Fibroblast of mammary gland (primary cell): ENCODE data around the gene C20orf204.

ENCODE experiments used
- DNase-seq: peaks from one replicate; pipeline ENCODE4 v3.0.0-alpha.2; 2010; ENCODE audit warnings: low read depth
- H3K4me3 ChIP-seq: 2 replicates; pipeline ENCODE4 v1.5.1; 2011; ENCODE audit warnings: low read depth, mild to moderate bottlenecking, low read length, moderate library complexity; ENCODE audit not compliant: control insufficient read depth
- TF ChIP-seq, protein P1 (sequence below): conservative IDR thresholded peaks from 2 replicates; pipeline ENCODE4 v1.5.1; 2011; ENCODE audit warnings: low read depth, low read length, inconsistent platforms; ENCODE audit not compliant: control insufficient read depth, insufficient read depth

The C20orf204 gene, protein sequence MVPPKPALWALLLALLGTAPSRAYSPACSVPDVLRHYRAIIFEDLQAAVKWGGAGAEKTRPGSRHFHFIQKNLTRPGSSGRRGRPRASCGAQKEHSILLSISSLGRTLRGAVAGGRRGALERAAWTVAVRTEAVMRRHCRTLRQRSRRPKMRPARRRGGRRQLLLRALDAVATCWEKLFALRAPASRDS

DNA sequence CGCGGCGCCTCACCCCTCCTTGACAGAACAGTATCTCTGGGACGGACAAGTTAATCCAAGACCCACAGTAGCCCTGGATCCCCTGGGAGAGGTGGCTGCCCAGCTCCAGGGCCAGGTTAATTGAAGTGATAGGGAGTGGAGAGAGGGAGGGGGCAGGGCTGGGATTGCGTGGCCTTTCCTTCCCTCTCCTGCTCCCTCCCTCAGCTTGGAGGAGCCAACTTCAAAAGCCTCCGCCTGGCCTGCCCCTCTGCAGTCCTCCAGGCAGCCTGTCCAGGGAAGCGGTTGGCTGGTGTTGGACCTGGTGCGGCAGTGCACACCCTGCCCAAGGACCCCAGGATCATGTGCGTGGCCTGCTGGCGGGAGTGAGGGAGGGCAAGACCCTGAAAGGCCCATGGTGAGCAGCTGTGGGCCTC is at the start of gene C20orf204:
TSS of gene C20orf204 (plus strand) at position 250 of the 413 bp plus-strand sequence. CDS start at position 392, 142 bp downstream.
- no peak for DNase-seq
- H3K4me3 ChIP-seq = no peak within 1 kb of the TSS
- TF ChIP-seq, protein P1, sequence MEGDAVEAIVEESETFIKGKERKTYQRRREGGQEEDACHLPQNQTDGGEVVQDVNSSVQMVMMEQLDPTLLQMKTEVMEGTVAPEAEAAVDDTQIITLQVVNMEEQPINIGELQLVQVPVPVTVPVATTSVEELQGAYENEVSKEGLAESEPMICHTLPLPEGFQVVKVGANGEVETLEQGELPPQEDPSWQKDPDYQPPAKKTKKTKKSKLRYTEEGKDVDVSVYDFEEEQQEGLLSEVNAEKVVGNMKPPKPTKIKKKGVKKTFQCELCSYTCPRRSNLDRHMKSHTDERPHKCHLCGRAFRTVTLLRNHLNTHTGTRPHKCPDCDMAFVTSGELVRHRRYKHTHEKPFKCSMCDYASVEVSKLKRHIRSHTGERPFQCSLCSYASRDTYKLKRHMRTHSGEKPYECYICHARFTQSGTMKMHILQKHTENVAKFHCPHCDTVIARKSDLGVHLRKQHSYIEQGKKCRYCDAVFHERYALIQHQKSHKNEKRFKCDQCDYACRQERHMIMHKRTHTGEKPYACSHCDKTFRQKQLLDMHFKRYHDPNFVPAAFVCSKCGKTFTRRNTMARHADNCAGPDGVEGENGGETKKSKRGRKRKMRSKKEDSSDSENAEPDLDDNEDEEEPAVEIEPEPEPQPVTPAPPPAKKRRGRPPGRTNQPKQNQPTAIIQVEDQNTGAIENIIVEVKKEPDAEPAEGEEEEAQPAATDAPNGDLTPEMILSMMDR = no peak

DNA sequence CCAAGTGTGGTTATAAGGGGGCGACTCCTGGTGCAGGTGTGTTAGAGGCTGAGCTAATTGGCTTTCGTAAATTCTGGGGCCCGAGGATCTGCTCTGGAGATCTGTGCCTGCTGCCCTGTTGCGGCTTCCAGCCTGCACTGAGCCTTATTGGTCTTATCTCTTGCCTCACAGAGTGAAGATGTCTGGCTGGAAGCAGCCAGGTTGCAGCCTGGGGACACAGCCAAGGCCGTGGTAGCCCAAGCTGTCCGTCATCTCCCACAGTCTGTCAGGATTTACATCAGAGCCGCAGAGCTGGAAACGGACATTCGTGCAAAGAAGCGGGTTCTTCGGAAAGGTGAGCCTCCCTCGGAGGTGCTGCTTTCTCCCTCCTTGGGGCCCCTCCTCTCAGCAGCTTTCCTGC is 35.1 kb upstream of the C20orf204 start:
- H3K4me3 ChIP-seq = no peak overlapping the region
- no peak for DNase-seq
- TF ChIP-seq, protein P1 = no peak

DNA sequence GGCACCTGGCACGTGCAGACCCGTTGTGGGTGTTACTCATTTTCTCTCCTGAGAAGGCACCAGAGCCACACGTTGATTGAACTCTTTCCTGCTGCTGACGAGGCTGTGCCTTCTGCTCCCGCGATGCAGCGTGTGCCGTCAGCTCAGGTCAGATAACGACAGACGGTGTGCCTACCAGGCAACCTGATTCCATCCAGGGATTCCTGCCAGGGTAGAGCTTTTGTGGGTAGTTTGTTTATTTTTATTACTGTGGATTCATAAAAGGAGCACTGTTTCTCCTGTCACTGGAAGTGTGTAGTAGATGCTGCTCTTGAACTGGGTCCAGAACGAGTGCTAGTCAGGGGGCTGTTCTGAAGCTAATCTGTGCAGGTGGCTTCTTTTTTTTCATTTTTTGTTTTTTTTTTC is 34.4 kb upstream of the C20orf204 start:
- no peak for DNase-seq
- TF ChIP-seq, protein P1 = no peak
- H3K4me3 ChIP-seq = no peak overlapping the region

DNA sequence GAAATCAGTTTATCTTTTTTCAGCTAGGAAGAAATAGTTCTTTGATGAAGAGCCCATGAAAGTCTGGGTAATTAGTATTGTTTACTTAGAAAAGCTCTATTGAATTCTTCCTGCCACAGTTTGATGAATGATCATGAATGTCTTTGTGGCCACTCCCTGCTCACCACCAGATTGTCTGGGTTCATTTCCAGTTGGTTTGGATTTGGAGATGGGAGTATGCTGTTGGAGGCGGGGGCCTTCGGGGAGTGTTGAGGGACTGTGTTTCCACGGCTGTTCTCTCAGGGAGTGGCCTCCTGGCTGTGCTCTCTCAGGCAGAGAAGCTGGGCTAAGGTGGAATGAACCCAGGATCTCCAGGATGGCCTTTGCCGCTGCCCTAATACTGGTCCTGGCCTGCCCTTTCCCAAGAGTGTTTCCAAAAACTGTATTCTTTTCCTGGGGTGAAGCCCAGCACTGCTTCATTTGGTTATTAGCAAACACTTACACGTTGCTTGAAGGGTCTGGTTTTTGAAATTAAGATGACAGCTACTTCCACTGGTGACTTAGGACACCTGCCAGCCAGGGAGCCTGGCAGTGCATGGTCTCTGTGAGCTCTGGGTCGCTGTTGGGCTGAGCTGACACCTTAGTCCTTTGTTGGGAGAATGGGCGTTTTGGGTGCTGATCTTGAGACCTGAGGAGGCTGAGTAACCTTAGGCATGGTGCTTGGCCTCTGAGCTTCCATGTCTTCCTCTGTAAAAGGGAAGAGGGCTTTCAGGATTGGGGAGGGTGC is 31.8 kb upstream of the C20orf204 start:
- TF ChIP-seq, protein P1 = no peak
- H3K4me3 ChIP-seq = no peak overlapping the region
- DNase-seq = no peak

DNA sequence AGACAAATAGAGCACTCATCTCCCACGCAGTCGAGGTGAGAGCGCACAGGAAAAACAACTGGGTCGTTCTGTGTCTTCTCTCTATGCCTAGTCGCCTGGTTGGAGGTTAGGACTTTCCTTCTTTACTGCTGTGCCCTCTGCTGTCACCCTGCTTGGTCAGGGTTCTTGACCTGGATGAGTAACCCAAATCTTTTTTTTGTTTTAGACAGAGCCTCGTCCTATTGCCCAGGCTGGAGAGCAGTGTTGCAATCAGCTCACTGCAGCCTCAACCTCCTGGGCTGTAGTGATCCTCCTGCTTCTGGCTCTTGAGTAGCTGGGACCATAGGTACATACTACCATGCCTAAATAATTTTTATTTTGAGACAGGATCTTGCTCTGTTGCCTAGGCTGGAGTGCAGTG is 30.6 kb upstream of the C20orf204 start:
- H3K4me3 ChIP-seq = no peak overlapping the region
- peak; percentile 60 for DNase-seq
- TF ChIP-seq, protein P1 = no peak

DNA sequence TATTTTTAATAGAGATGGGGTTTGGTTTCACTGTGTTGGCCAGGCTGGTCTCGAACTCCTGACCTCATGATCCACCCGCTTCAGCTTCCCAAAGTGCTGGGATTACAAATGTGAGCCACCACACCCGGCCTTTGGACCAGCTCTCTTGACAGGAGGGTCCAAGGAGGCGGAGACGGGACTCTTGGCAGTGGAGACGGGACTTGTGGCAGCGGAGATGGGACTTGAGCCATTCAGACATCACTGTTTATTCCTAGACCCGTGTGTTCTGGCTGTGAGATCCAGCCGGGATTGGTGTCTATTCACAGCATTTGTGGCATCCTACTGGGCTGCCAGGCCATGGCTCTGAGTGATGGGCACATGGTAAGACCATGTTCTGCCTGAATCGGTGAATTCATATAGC is 29.5 kb upstream of the C20orf204 start:
- DNase-seq = no peak
- TF ChIP-seq, protein P1 = no peak
- H3K4me3 ChIP-seq = no peak overlapping the region

DNA sequence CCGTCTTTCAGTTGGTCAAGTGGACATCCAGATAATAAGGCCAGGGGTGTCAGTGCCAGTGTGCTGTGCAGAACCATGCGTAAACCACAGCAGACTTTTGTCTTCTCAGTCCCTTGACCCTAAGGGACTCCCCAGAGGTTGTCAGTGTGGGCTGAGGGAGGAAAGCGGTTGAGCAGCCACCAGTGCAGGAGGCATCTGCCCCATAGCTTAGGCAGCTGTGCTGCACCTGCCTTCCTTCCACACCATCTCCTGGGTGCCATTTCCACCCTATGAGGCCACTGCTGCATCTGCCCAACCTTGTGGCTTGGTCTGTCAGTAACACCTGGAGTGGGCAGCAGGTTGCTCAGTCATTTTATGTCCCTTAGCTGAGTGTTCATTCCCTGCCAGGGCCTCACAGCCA is 29.1 kb upstream of the C20orf204 start:
- DNase-seq = no peak
- TF ChIP-seq, protein P1 = no peak
- no peak overlapping the region for H3K4me3 ChIP-seq
